ENCODE data around the gene OSBPL2.

The OSBPL2 gene

GRCh38 chr20:62282103-62282502 is 43.8 kb downstream of the OSBPL2 start:
- Histone ChIP-seq H3K36me3 (ENCODE audit: control insufficient read depth, insufficient read depth, low read length) (peaks cover 35% of the 10 kb centered on the region), H3K4me1 (ENCODE audit: control insufficient read depth, insufficient read depth, low read length) (no peaks in the 10 kb centered on the region)
- WGBS, 2 experiments = 96 to 98% methylated on average over 7 of the region's 7 CpGs

DNA sequence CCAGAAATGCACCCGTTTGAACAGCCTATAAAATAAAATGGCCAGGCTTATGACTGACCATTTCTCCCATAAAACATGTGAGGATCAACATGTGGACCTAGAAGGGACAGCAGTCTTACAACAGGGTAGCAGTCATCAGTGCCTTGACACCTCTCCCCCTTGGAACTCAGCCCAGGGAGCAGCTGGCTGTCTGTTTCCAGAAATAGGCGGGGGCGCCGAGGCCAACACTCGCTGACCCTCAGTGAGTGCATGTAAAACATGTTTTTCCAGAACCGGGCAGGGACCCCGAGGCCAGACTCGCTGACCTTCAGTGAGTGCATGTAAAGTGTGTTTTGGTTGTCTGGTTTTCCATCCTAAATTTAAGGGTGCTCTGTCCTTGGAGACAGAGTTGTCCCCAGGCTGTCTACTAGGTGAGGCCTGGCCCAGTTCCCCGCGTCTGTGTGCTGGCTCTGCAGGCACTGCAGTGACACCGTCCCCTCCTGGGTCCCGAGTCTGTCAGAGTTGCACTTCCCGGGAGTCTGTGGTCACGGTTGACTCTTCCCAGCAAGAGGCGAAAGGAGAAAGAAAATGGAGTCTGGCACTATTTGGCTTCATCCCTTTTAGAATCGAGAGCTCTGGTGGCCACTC is 44.7 kb downstream of the OSBPL2 start:
- no peaks in the 10 kb centered on the region for H3K27me3 ChIP-seq (ENCODE audit: control insufficient read depth, insufficient read depth, low read length, poor library complexity, severe bottlenecking)
- H3K9me3 ChIP-seq (ENCODE audit: control insufficient read depth, low read length) = no peaks in the 10 kb centered on the region
- no peak overlapping the region for H3K27ac ChIP-seq (ENCODE audit: insufficient read depth, low read depth, low read length, poor library complexity, severe bottlenecking)
- 92% methylated on average over 16 of the region's 16 CpGs for WGBS, 2 experiments
- peaks cover 35% of the 10 kb centered on the region for H3K36me3 ChIP-seq (ENCODE audit: control insufficient read depth, insufficient read depth, low read length)
- H3K4me3 ChIP-seq (ENCODE audit: insufficient read depth, low read depth, low read length) = no peak overlapping the region
- H3K4me1 ChIP-seq (ENCODE audit: control insufficient read depth, insufficient read depth, low read length) = no peaks in the 10 kb centered on the region

More at GRCh38 chr20:62282103-62282502, 43.8 kb downstream of the OSBPL2 start:
- no peak overlapping the region for H3K27ac ChIP-seq (ENCODE audit: insufficient read depth, low read depth, low read length, poor library complexity, severe bottlenecking)
- H3K9me3 ChIP-seq (ENCODE audit: control insufficient read depth, low read length) = no peaks in the 10 kb centered on the region
- no peaks in the 10 kb centered on the region for H3K27me3 ChIP-seq (ENCODE audit: control insufficient read depth, insufficient read depth, low read length, poor library complexity, severe bottlenecking)
- H3K4me3 ChIP-seq (ENCODE audit: insufficient read depth, low read depth, low read length) = no peak overlapping the region

GRCh38 chr20:62284448-62284847 is 46.1 kb downstream of the OSBPL2 start:
- Histone ChIP-seq H3K4me1 (ENCODE audit: control insufficient read depth, insufficient read depth, low read length) (no peaks in the 10 kb centered on the region), H3K27ac (ENCODE audit: insufficient read depth, low read depth, low read length, poor library complexity, severe bottlenecking) (no peak overlapping the region), H3K9me3 (ENCODE audit: control insufficient read depth, low read length) (no peaks in the 10 kb centered on the region), H3K27me3 (ENCODE audit: control insufficient read depth, insufficient read depth, low read length, poor library complexity, severe bottlenecking) (no peaks in the 10 kb centered on the region), H3K36me3 (ENCODE audit: control insufficient read depth, insufficient read depth, low read length) (peaks cover 30% of the 10 kb centered on the region), H3K4me3 (ENCODE audit: insufficient read depth, low read depth, low read length) (no peak overlapping the region)
- WGBS, 2 experiments = 93 to 95% methylated on average over 6 of the region's 6 CpGs

- Histone ChIP-seq H3K9me3 (ENCODE audit: control insufficient read depth, low read length) (no peaks in the 10 kb centered on the region), H3K36me3 (ENCODE audit: control insufficient read depth, insufficient read depth, low read length) (peaks cover 23% of the 10 kb centered on the region), H3K27me3 (ENCODE audit: control insufficient read depth, insufficient read depth, low read length, poor library complexity, severe bottlenecking) (no peaks in the 10 kb centered on the region), H3K4me1 (ENCODE audit: control insufficient read depth, insufficient read depth, low read length) (no peaks in the 10 kb centered on the region), H3K27ac (ENCODE audit: insufficient read depth, low read depth, low read length, poor library complexity, severe bottlenecking) (no peak overlapping the region), H3K4me3 (ENCODE audit: insufficient read depth, low read depth, low read length) (no peak overlapping the region)
- WGBS, 2 experiments = 96 to 98% methylated on average over 6 of the region's 6 CpGs
Observed at GRCh38 chr20:62285151-62285550, 46.8 kb downstream of the OSBPL2 start.

- H3K27me3 ChIP-seq (ENCODE audit: control insufficient read depth, insufficient read depth, low read length, poor library complexity, severe bottlenecking) = no peaks in the 10 kb centered on the region
- 88 to 89% methylated on average over 23 of the region's 23 CpGs for WGBS, 2 experiments
- H3K27ac ChIP-seq (ENCODE audit: insufficient read depth, low read depth, low read length, poor library complexity, severe bottlenecking) = no peak overlapping the region
- H3K4me1 ChIP-seq (ENCODE audit: control insufficient read depth, insufficient read depth, low read length) = no peaks in the 10 kb centered on the region
- H3K9me3 ChIP-seq (ENCODE audit: control insufficient read depth, low read length) = no peaks in the 10 kb centered on the region
- H3K4me3 ChIP-seq (ENCODE audit: insufficient read depth, low read depth, low read length) = no peak overlapping the region
- H3K36me3 ChIP-seq (ENCODE audit: control insufficient read depth, insufficient read depth, low read length) = peaks cover 17% of the 10 kb centered on the region
Observed at GRCh38 chr20:62285722-62286121, 47.4 kb downstream of the OSBPL2 start.

DNA sequence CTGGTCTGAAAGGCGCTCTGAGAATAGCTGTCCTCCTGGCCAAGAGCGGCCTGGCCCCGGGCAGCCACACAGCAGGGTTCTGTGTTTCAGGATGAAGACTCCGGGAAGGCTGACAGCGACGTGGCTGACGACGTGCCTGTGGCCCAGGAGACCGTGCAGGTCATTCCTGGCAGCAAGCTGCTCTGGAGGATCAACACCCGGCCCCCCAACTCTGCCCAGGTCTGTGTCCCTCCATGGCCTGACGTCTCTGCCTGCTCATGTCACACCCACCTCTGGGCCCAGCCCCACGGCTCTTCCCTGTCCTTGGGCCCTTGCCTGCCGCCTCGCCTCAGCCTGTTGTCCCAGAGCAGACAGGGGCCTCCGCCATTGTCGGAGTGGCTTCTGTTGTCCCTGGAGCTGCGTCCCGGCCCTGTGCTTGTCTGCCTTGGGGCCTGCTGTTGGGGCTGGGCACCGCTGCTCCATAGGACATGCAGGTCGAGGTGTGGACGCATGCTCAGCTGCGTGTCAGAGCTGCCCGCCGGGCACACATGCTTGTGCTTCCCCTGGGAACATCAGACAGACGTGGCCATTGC is 48.3 kb downstream of the OSBPL2 start:
- Histone ChIP-seq H3K4me1 (ENCODE audit: control insufficient read depth, insufficient read depth, low read length) (no peaks in the 10 kb centered on the region), H3K27me3 (ENCODE audit: control insufficient read depth, insufficient read depth, low read length, poor library complexity, severe bottlenecking) (no peaks in the 10 kb centered on the region), H3K36me3 (ENCODE audit: control insufficient read depth, insufficient read depth, low read length) (peaks cover 13% of the 10 kb centered on the region), H3K9me3 (ENCODE audit: control insufficient read depth, low read length) (no peaks in the 10 kb centered on the region), H3K4me3 (ENCODE audit: insufficient read depth, low read depth, low read length) (no peak overlapping the region), H3K27ac (ENCODE audit: insufficient read depth, low read depth, low read length, poor library complexity, severe bottlenecking) (no peak overlapping the region)
- WGBS, 2 experiments = 94 to 96% methylated on average over 25 of the region's 25 CpGs

DNA sequence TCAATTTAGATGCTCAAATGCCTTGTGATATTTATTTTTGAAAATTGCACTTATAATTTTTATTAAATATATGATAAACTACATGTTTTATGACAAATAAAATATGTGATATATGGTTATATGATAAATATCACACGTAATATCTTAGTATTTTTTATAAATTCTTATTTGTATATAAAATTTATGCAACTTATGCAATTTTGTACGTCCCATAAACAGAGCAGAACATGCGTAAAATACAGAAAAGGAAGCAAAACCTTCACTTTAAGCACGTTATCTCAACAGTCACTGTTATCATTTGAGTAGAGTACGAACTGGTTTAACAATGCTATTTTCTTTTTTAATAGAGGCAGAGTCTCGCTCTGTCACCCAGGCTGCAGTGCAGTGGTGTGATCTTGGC is 48.8 kb downstream of the OSBPL2 start:
- Histone ChIP-seq H3K4me3 (ENCODE audit: insufficient read depth, low read depth, low read length) (no peak overlapping the region), H3K27me3 (ENCODE audit: control insufficient read depth, insufficient read depth, low read length, poor library complexity, severe bottlenecking) (no peaks in the 10 kb centered on the region), H3K36me3 (ENCODE audit: control insufficient read depth, insufficient read depth, low read length) (peaks cover 11% of the 10 kb centered on the region), H3K27ac (ENCODE audit: insufficient read depth, low read depth, low read length, poor library complexity, severe bottlenecking) (no peak overlapping the region), H3K9me3 (ENCODE audit: control insufficient read depth, low read length) (no peaks in the 10 kb centered on the region), H3K4me1 (ENCODE audit: control insufficient read depth, insufficient read depth, low read length) (no peaks in the 10 kb centered on the region)
- 84 to 85% methylated on average over 5 of the region's 6 CpGs for WGBS, 2 experiments

DNA sequence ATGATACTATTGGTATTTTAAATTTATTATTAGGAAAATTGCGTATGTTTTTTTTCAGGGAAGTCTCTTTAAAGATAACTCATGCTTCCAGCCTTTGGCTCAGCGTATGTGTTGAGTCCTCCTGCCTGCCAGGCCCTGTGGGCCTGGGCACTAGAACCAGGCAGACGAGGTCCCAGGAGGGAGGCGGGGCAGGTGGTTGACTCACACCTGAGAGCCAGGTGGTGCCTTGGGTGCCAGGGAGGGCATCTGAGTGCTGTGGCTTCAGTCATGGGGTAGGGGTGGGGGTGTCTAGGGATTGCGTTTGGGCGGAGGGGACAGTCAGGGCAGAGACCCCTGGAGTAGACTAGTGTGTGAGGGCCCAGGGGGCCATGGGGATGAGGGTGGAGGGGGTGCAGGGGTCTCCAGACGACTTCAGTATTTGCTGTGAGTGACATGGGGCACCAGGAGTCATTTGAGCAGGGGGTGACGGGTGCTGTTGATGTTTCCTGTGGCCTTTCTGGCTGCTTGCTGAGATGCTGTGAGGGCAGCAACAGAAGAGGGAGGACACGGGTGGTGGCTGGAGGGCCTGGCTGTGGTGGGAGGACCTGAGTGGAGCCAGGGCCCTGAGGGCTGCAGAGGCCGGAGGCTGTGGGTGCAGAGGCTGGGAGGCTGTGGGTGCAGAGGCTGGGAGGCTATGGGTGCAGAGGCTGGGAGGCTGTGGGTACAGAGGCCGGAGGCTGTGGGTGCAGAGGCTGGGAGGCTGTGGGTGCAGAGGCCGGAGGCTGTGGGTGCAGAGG is 49.6 kb downstream of the OSBPL2 start:
- Histone ChIP-seq H3K27ac (ENCODE audit: insufficient read depth, low read depth, low read length, poor library complexity, severe bottlenecking) (no peak overlapping the region), H3K4me3 (ENCODE audit: insufficient read depth, low read depth, low read length) (no peak overlapping the region), H3K4me1 (ENCODE audit: control insufficient read depth, insufficient read depth, low read length) (no peaks in the 10 kb centered on the region), H3K9me3 (ENCODE audit: control insufficient read depth, low read length) (no peaks in the 10 kb centered on the region), H3K27me3 (ENCODE audit: control insufficient read depth, insufficient read depth, low read length, poor library complexity, severe bottlenecking) (no peaks in the 10 kb centered on the region), H3K36me3 (ENCODE audit: control insufficient read depth, insufficient read depth, low read length) (peaks cover 7% of the 10 kb centered on the region)
- WGBS, 2 experiments = 95% methylated on average over 12 of the region's 12 CpGs

- H3K27ac ChIP-seq (ENCODE audit: insufficient read depth, low read depth, low read length, poor library complexity, severe bottlenecking) = no peak overlapping the region
- H3K9me3 ChIP-seq (ENCODE audit: control insufficient read depth, low read length) = no peaks in the 10 kb centered on the region
- H3K4me1 ChIP-seq (ENCODE audit: control insufficient read depth, insufficient read depth, low read length) = no peaks in the 10 kb centered on the region
- H3K4me3 ChIP-seq (ENCODE audit: insufficient read depth, low read depth, low read length) = no peak overlapping the region
- H3K27me3 ChIP-seq (ENCODE audit: control insufficient read depth, insufficient read depth, low read length, poor library complexity, severe bottlenecking) = no peaks in the 10 kb centered on the region
- H3K36me3 ChIP-seq (ENCODE audit: control insufficient read depth, insufficient read depth, low read length) = peaks cover 7% of the 10 kb centered on the region
- WGBS, 2 experiments = 96 to 97% methylated on average over 15 of the region's 15 CpGs
Observed at GRCh38 chr20:62288535-62289105, 50.3 kb downstream of the OSBPL2 start.

- no peaks in the 10 kb centered on the region for H3K27me3 ChIP-seq (ENCODE audit: control insufficient read depth, insufficient read depth, low read length, poor library complexity, severe bottlenecking)
- H3K9me3 ChIP-seq (ENCODE audit: control insufficient read depth, low read length) = no peaks in the 10 kb centered on the region
- 89 to 90% methylated on average over 13 to 14 of the region's 14 CpGs for WGBS, 2 experiments
- H3K36me3 ChIP-seq (ENCODE audit: control insufficient read depth, insufficient read depth, low read length) = peaks cover 7% of the 10 kb centered on the region
- H3K4me3 ChIP-seq (ENCODE audit: insufficient read depth, low read depth, low read length) = no peak overlapping the region
- H3K27ac ChIP-seq (ENCODE audit: insufficient read depth, low read depth, low read length, poor library complexity, severe bottlenecking) = no peak overlapping the region
- no peaks in the 10 kb centered on the region for H3K4me1 ChIP-seq (ENCODE audit: control insufficient read depth, insufficient read depth, low read length)
Observed at GRCh38 chr20:62289131-62289530, 50.8 kb downstream of the OSBPL2 start.

All from ectodermal cell (in vitro differentiated cells).